Subcutaneous adipose tissue (tissue), 4 donors: ENCODE results near the gene COL16A1. TPM values are rescaled to one million over a fixed set of nuclear protein-coding genes. Genes with fewer than 3 reads are reported as not detected.

ENCODE experiments used
- CTCF ChIP-seq: fragments of 450-650 bp; IDR thresholded peaks from one replicate; pipeline ENCODE4 v1.5.1; 2016; ENCODE audit warnings: low read depth, mild to moderate bottlenecking, control low read depth, antibody characterized with exemption, moderate library complexity
- total RNA-seq, 4 donors: library from RNA; depleted of rRNA; stranded (reverse); fragments of >200 nt; gene quantifications; one replicate each; pipeline ENCODE4 v1.1.0, GENCODE V29; 2016

COL16A1 gene
- total RNA-seq, 4 donors from 2014 or later, result 24.0 to 79.1 (median 55.0) TPM

- TF ChIP-seq CTCF, result no peak
Observed at GRCh38 chr1:31702836-31703404, 897 bp downstream of the COL16A1 start.

GRCh38 chr1:31701091-31701736 lies 2.6 kb downstream of the COL16A1 start:
- no peak for TF ChIP-seq CTCF

- TF ChIP-seq CTCF, result no peak
Observed at GRCh38 chr1:31700468-31701090, 3.2 kb downstream of the COL16A1 start.

GRCh38 chr1:31699341-31699891 lies 4.4 kb downstream of the COL16A1 start:
- no peak for TF ChIP-seq CTCF

GRCh38 chr1:31697369-31697984 lies 6.3 kb downstream of the COL16A1 start:
- no peak for TF ChIP-seq CTCF

GRCh38 chr1:31696242-31696641 lies 7.6 kb downstream of the COL16A1 start:
- no peak for TF ChIP-seq CTCF

GRCh38 chr1:31695327-31695726 lies 8.5 kb downstream of the COL16A1 start:
- TF ChIP-seq CTCF, result no peak
